Esophagus muscularis mucosa (tissue), 4 donors: ENCODE results near the gene HOXA10.

Experiments used
- EP300 ChIP-seq: sonication (generic); formaldehyde crosslinking; IDR thresholded peaks from one replicate; pipeline ENCODE4 v1.6.1; 2017; ENCODE audit warnings: antibody characterized with exemption
- POLR2A ChIP-seq: fragments of 450-650 bp; IDR thresholded peaks from one replicate; pipeline ENCODE4 v1.6.1; 2017; ENCODE audit warnings: antibody characterized with exemption, moderate library complexity, mild to moderate bottlenecking, low read depth
- TF ChIP-seq, protein P1 (sequence below), 3 experiments: fragments of 200-600 bp in 2 of 3; fragments of 450-650 bp in 1 of 3; sonication (generic) in 2 of 3; IDR thresholded peaks; one replicate each; pipeline ENCODE4 v1.5.1; 2017 to 2019; ENCODE audit warnings: antibody characterized with exemption in 3 of 3, mild to moderate bottlenecking in 2 of 3, moderate library complexity in 1 of 3

GRCh38 chr7:27173956-27174873 is at the start of gene HOXA10:
- TF ChIP-seq, protein P1, sequence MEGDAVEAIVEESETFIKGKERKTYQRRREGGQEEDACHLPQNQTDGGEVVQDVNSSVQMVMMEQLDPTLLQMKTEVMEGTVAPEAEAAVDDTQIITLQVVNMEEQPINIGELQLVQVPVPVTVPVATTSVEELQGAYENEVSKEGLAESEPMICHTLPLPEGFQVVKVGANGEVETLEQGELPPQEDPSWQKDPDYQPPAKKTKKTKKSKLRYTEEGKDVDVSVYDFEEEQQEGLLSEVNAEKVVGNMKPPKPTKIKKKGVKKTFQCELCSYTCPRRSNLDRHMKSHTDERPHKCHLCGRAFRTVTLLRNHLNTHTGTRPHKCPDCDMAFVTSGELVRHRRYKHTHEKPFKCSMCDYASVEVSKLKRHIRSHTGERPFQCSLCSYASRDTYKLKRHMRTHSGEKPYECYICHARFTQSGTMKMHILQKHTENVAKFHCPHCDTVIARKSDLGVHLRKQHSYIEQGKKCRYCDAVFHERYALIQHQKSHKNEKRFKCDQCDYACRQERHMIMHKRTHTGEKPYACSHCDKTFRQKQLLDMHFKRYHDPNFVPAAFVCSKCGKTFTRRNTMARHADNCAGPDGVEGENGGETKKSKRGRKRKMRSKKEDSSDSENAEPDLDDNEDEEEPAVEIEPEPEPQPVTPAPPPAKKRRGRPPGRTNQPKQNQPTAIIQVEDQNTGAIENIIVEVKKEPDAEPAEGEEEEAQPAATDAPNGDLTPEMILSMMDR (IDR thresholded peaks at IDR 0.05), result no peak
- no peak for TF ChIP-seq POLR2A
- no peak for TF ChIP-seq EP300
